Stomach (tissue), 4 donors: ENCODE data around the gene ADARB2.

Source experiments
- POLR2A ChIP-seq, 4 donors: fragments of 450-650 bp; IDR thresholded peaks; one replicate each; pipeline ENCODE4 v1.6.1; 2016; ENCODE audit warnings: antibody characterized with exemption in 4 of 4, control low read depth in 2 of 4, mild to moderate bottlenecking in 1 of 4, moderate library complexity in 1 of 4
- POLR2AphosphoS5 ChIP-seq, 3 donors: sonication (generic); formaldehyde crosslinking; IDR thresholded peaks; one replicate each; pipeline ENCODE4 v1.6.1; 2016; ENCODE audit warnings: antibody characterized with exemption in 3 of 3
- TF ChIP-seq, protein P1 (sequence below), 7 experiments: fragments of 450-650 bp in 4 of 7; fragments of 200-600 bp in 3 of 7; sonication (generic) in 3 of 7; IDR thresholded peaks; one replicate each; pipeline ENCODE4 v1.5.1; 2016 to 2019; ENCODE audit warnings: antibody characterized with exemption in 7 of 7, control low read depth in 2 of 7, mild to moderate bottlenecking in 1 of 7

DNA sequence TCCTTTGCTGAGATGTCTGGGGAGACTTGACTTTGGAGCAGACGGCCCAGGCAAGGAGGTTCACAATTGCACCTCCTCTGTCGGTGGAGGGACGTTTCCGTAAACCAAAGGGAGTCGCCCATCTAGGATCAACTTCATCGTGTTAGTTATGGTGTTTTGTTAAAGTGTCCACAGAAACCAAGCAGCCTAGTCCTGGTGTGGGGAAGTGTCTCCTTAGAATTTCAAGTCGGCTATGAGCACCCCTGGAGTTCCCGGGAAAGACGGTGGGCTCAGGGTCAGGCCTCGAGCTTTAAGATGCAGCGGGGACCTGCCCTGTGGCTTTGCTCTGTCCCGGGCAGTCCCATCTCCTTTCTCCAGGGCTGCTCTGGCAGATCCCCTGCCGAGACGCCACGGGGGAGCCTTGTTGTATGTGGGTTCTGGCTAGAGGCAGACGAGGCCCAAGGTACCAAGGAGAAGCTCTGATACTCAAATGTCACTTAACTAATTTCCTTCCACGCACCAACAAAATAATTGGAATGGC is 319.2 kb downstream of the ADARB2 start:
- TF ChIP-seq POLR2A (IDR thresholded peaks at IDR 0.05) (no peak), POLR2AphosphoS5 (IDR thresholded peaks at IDR 0.05) (no peak)
- TF ChIP-seq, protein P1, sequence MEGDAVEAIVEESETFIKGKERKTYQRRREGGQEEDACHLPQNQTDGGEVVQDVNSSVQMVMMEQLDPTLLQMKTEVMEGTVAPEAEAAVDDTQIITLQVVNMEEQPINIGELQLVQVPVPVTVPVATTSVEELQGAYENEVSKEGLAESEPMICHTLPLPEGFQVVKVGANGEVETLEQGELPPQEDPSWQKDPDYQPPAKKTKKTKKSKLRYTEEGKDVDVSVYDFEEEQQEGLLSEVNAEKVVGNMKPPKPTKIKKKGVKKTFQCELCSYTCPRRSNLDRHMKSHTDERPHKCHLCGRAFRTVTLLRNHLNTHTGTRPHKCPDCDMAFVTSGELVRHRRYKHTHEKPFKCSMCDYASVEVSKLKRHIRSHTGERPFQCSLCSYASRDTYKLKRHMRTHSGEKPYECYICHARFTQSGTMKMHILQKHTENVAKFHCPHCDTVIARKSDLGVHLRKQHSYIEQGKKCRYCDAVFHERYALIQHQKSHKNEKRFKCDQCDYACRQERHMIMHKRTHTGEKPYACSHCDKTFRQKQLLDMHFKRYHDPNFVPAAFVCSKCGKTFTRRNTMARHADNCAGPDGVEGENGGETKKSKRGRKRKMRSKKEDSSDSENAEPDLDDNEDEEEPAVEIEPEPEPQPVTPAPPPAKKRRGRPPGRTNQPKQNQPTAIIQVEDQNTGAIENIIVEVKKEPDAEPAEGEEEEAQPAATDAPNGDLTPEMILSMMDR (IDR thresholded peaks at IDR 0.05), result no peak
